GM12878 (cell line): ENCODE data around the gene FBN2. TPM values are rescaled to one million over a fixed set of nuclear protein-coding genes. Genes with fewer than 3 reads are reported as not detected.

Experiments
- ATAC-seq: fragments of 200-7000 bp; cut with Tn5 transposase; 3 replicates; pipeline ENCODE4 v1.9.1; 2020; ENCODE audit warnings: mild to moderate bottlenecking, moderate library complexity
- BruUV-seq: library from RNA; stranded (reverse); fragments of 400-500 nt; replicated peaks from 2 replicates; lab custom pipeline; 2021; lab: Mats Ljungman, UMichigan
- CTCF ChIA-PET: fragments of 300-600 bp; sonication (Branson Sonifier 250); formaldehyde crosslinking; extraction: SDS; loops from one replicate; lab custom pipeline; 2021; ENCODE audit warnings: inconsistent platforms; lab: Yijun Ruan, JAX
- POLR2A ChIA-PET: fragments of 350-600 bp; formaldehyde crosslinking; extraction: SDS; loops from one replicate; lab custom pipeline; 2021; ENCODE audit warnings: inconsistent platforms; lab: Charles Lee
- RAD21 ChIA-PET: fragments of 300-600 bp; sonication (Branson Sonifier 250); formaldehyde crosslinking; loops from one replicate; lab custom pipeline; 2023; ENCODE audit warnings: antibody characterized with exemption; ENCODE audit not compliant: unreplicated experiment; lab: Charles Lee
- SMC1A ChIA-PET: fragments of 300-600 bp; sonication (Branson Sonifier 250); formaldehyde crosslinking; loops from one replicate; lab custom pipeline; 2023; ENCODE audit not compliant: unreplicated experiment, uncharacterized antibody; lab: Charles Lee
- DNase-seq: peaks from one replicate; pipeline ENCODE4 v3.0.0-alpha.2; 2011; ENCODE audit warnings: low read depth, low spot score
- FAIRE-seq: peaks from 3 replicates; lab custom pipeline; 2011; peaks lifted over from hg19 to GRCh38; lab: Jason Lieb, UNC
- H2AFZ ChIP-seq: 2 replicates; pipeline ENCODE4 v1.6.0; 2011; ENCODE audit warnings: low read depth, low read length, control low read depth; ENCODE audit not compliant: control insufficient read depth
- H3K27ac ChIP-seq: 2 replicates; pipeline ENCODE4 v1.5.1; 2011; ENCODE audit warnings: control low read depth; ENCODE audit not compliant: control insufficient read depth, insufficient read depth
- H3K27me3 ChIP-seq, 2 experiments: replicated peaks in 1 of 2; 2 replicates each; pipeline versions ENCODE4 v1.6.0 to v1.6.1; 2011; ENCODE audit warnings: low read length in 1 of 2; ENCODE audit not compliant: control insufficient read depth in 2 of 2, insufficient read depth in 2 of 2
- H3K36me3 ChIP-seq, 2 experiments: 2 replicates each; pipeline ENCODE4 v1.5.1; 2011; ENCODE audit warnings: low read length in 1 of 2; ENCODE audit not compliant: control insufficient read depth in 2 of 2, insufficient read depth in 2 of 2
- H3K4me1 ChIP-seq: 2 replicates; pipeline ENCODE4 v1.6.1; 2011; ENCODE audit warnings: mild to moderate bottlenecking, low read length, moderate library complexity, mixed read lengths; ENCODE audit not compliant: control insufficient read depth, insufficient read depth
- H3K4me2 ChIP-seq: 2 replicates; pipeline ENCODE4 v1.6.0; 2011; ENCODE audit warnings: control low read depth; ENCODE audit not compliant: control insufficient read depth, insufficient read depth
- H3K4me3 ChIP-seq: fragments of 200-600 bp; sonication (generic); 2 replicates; pipeline ENCODE4 v1.5.1; 2016
- H3K79me2 ChIP-seq: 2 replicates; pipeline ENCODE4 v1.6.0; 2011; ENCODE audit warnings: low read length; ENCODE audit not compliant: control insufficient read depth, insufficient read depth
- H3K9ac ChIP-seq: 2 replicates; pipeline ENCODE4 v1.8.0; 2011; ENCODE audit warnings: low read length, control low read depth, mixed read lengths; ENCODE audit not compliant: control insufficient read depth, insufficient read depth
- H3K9me3 ChIP-seq: replicated peaks from 3 replicates; pipeline ENCODE4 v1.5.1; 2011; ENCODE audit warnings: mild to moderate bottlenecking, low read length; ENCODE audit not compliant: control insufficient read depth, insufficient read depth
- H4K20me1 ChIP-seq: 2 replicates; pipeline ENCODE4 v1.6.0; 2011; ENCODE audit not compliant: control insufficient read depth, insufficient read depth
- ELK1 ChIP-seq: IDR thresholded peaks from 2 replicates; pipeline ENCODE4 v1.6.1; 2012; ENCODE audit warnings: low read depth, low read length, improper control_type of control experiment
- ZBTB4 ChIP-seq: fragments of 450-650 bp; formaldehyde crosslinking; IDR thresholded peaks from 2 replicates; pipeline ENCODE4 v1.4.0; 2022; ENCODE audit warnings: mild to moderate bottlenecking, moderate library complexity
- ZNF592 ChIP-seq: fragments of 450-650 bp; IDR thresholded peaks from 2 replicates; pipeline ENCODE4 v1.6.1; 2017; ENCODE audit warnings: mild to moderate bottlenecking, moderate library complexity
- ZSCAN29 ChIP-seq: fragments of 450-650 bp; IDR thresholded peaks from 2 replicates; pipeline ENCODE4 v1.6.1; 2017; ENCODE audit warnings: mild to moderate bottlenecking, moderate library complexity
- WGBS: methylation state at CpG from one replicate; pipeline ENCODE4 v1.1.6; 2016; ENCODE audit warnings: low lambda C conversion rate; ENCODE audit not compliant: insufficient replicate concordance, insufficient coverage; ENCODE audit errors: missing lambda C conversion rate; 5-methylcytosine and 5-hydroxymethylcytosine counted together
- in situ Hi-C: fragments of 300-500 bp; cut with MboI; formaldehyde crosslinking; loops from 9 replicates; pipeline ENCODE4 v1.14.3; 2018; ENCODE audit warnings: mixed read lengths
- intact Hi-C: fragments of 100-400 bp; cut with micrococcal nuclease; formaldehyde crosslinking; loops from one replicate; pipeline ENCODE4 v1.14.2; 2022; ENCODE audit not compliant: unreplicated experiment
- polyA plus RNA-seq, 11 experiments: library from polyadenylated mRNA; depleted of rRNA in 4 of 11; unstranded in 6 of 11; stranded (reverse) in 5 of 11; fragments of >200 nt; fragmentation: Nextera tagmentation in 4 of 11; fragmentation: Illumina TruSeq in 1 of 11; extraction: Ambion mirVana in 4 of 11; extraction: Trizol in 1 of 11; gene quantifications; 1 replicate in 1 of 11; 2 replicates in 10 of 11; pipeline versions ENCODE4 v1.2.1 to v1.2.3, GENCODE V29; 2011 to 2016; ENCODE audit warnings: inconsistent platforms in 2 of 11, missing spikeins in 2 of 11, low read depth in 1 of 11
- total RNA-seq, 4 experiments: library from RNA; depleted of rRNA in 3 of 4; stranded (reverse); fragments of >200 nt in 3 of 4; fragmentation: Illumina TruSeq in 1 of 4; extraction: Trizol in 1 of 4; gene quantifications; 2 replicates each; pipeline versions ENCODE4 v1.2.1 to v1.2.3, GENCODE V29; 2013 to 2021

Gene FBN2
- total and polyA plus RNA-seq, 10 of the 15 experiments (the other 5 are each of a cell fraction or from before 2014, with no cell fraction given): 0.01 to 0.98 (median 0.10) TPM; not detected in 3

GRCh38 chr5:128441941-128442350 is 96.1 kb downstream of the FBN2 start:
- Histone ChIP-seq H3K4me1 (no peaks in the 10 kb centered on the region), H3K27ac (no peak overlapping the region), H3K4me2 (no peak overlapping the region), H3K9me3 (no peaks in the 10 kb centered on the region), H3K27me3 (no peaks in the 10 kb centered on the region), H3K36me3 (no peaks in the 10 kb centered on the region), H3K9ac (no peak overlapping the region), H2AFZ (no peak overlapping the region), H3K4me3 (no peak overlapping the region), H4K20me1 (no peaks in the 10 kb centered on the region), H3K79me2 (no peaks in the 10 kb centered on the region)
- WGBS: 0% methylated on average over 2 of the region's 2 CpGs
- ChIA-PET SMC1A (interaction anchor here (1.2 to 2.1 kb wide), 4 partner anchors 9 to 17 kb away, joined by 3 to 9 read pairs (median 4); no protein-coding TSS in a partner anchor), POLR2A (no interaction called here), RAD21 (no interaction called here), CTCF (interaction anchor here (1.2 to 1.8 kb wide), 2 partner anchors 9 to 15 kb away, joined by 3 to 5 read pairs; no protein-coding TSS in a partner anchor)
- BruUV-seq: no TSS peak
- no peak for ATAC-seq
- in situ Hi-C loops (no loop called here), intact Hi-C loops (no loop called here)
- TF ChIP-seq ZBTB4 (CRISPR knock-in tag): no peak
- no peak for TF ChIP-seq ZNF592
- no peak for TF ChIP-seq ZSCAN29
- no peak for TF ChIP-seq ELK1
- no peak for DNase-seq
- FAIRE-seq: no peak
